ENCODE data around the gene EIF1AD. TPM values are rescaled to one million over a fixed set of nuclear protein-coding genes. Genes with fewer than 3 reads are reported as not detected.
A peak's percentile ranks its signal among the peaks of the same experiment; 100 is the strongest.

The EIF1AD gene
- total and polyA plus RNA-seq, 9 of the 15 experiments (the other 6 are each of a cell fraction or from before 2014, with no cell fraction given) = 50.1 to 98.8 (median 58.7) TPM

GRCh38 chr11:66017321-66017720, 15.4 kb upstream of the EIF1AD start (continued):
- TF ChIP-seq MITF (IDR thresholded peaks at IDR 0.05) (no peak), NFATC3 (IDR thresholded peaks at IDR 0.05) (no peak), CEBPB (tag; IDR thresholded peaks at IDR 0.05) (no peak), STAT5A (IDR thresholded peaks at IDR 0.05; ENCODE audit: borderline replicate concordance, low read length) (no peak), NFRKB (IDR thresholded peaks at IDR 0.05; ENCODE audit: low read depth) (no peak), ZNF76 (CRISPR knock-in tag; IDR thresholded peaks at IDR 0.05; ENCODE audit: borderline replicate concordance) (no peak), CTCFL (IDR thresholded peaks at IDR 0.05; ENCODE audit: borderline replicate concordance, insufficient read depth, low read depth, low read length, poor library complexity, severe bottlenecking) (no peak), EHMT2 (IDR thresholded peaks at IDR 0.05) (0 out of 2 replicates have a peak, but pooled peaks have one; percentile 60), TEAD4 (IDR thresholded peaks at IDR 0.05; ENCODE audit: low read length) (peak; percentile 80; the same call in 1 of the 2 replicates), TEAD4 (CRISPR knock-in tag; IDR thresholded peaks at IDR 0.05; ENCODE audit: borderline replicate concordance) (no peak), ARID1B (IDR thresholded peaks at IDR 0.05) (0 out of 2 replicates have a peak, but pooled peaks have one; percentile 11), ZNF785 (CRISPR knock-in tag; IDR thresholded peaks at IDR 0.05) (no peak), EGR1 (conservative IDR thresholded peaks at IDR 0.05) (peak; percentile 99), ZKSCAN1 (IDR thresholded peaks at IDR 0.05; ENCODE audit: low read depth, low read length) (no peak), ZNF384 (IDR thresholded peaks at IDR 0.05; ENCODE audit: low read depth, low read length) (no peak), SETDB1 (IDR thresholded peaks at IDR 0.05; ENCODE audit: low read length) (no peak), HIVEP1 (CRISPR knock-in tag; IDR thresholded peaks at IDR 0.05) (no peak), ZNF764 (CRISPR knock-in tag; IDR thresholded peaks at IDR 0.05; ENCODE audit: low read depth) (no peak), MXD1 (CRISPR knock-in tag; IDR thresholded peaks at IDR 0.05; ENCODE audit: borderline replicate concordance, poor library complexity, severe bottlenecking) (no peak), MLLT1 (IDR thresholded peaks at IDR 0.05) (no peak), ATF7 (IDR thresholded peaks at IDR 0.05) (no peak), ZBTB34 (CRISPR knock-in tag; IDR thresholded peaks at IDR 0.05) (no peak)

Measured in K562 (cell line).